ENCODE results near the gene D2HGDH. TPM values are rescaled to one million over a fixed set of nuclear protein-coding genes. Genes with fewer than 3 reads are reported as not detected.

D2HGDH gene
- total and polyA plus RNA-seq, 2 of the 13 experiments (the other 11 are each of a cell fraction or from before 2014, with no cell fraction given) = 19.2 to 20.3 TPM

GRCh38 chr2:241734467-241735208 is at the start of gene D2HGDH (continued):
- TF ChIP-seq SMARCE1 (IDR thresholded peaks at IDR 0.05; ENCODE audit: borderline replicate concordance) = no peak
- TF ChIP-seq MED13 (CRISPR knock-in tag; IDR thresholded peaks at IDR 0.05) = peak; percentile 33; the same call in 1 of the 2 replicates
- TF ChIP-seq FOXC1 (CRISPR knock-in tag; IDR thresholded peaks at IDR 0.05; ENCODE audit: borderline replicate concordance) = no peak
- peak; percentile 79; the same call in 1 of the 2 replicates for TF ChIP-seq BRD4 (CRISPR knock-in tag; IDR thresholded peaks at IDR 0.05)
- peak; percentile 83 for TF ChIP-seq MAX (IDR thresholded peaks at IDR 0.05)
- peak; percentile 83; the same call in 1 of the 2 replicates for TF ChIP-seq ISX (CRISPR knock-in tag; conservative IDR thresholded peaks at IDR 0.05)
- TF ChIP-seq NCOA5 (CRISPR knock-in tag; IDR thresholded peaks at IDR 0.05) = no peak
- no peak; the same call in 1 of the 2 replicates for TF ChIP-seq PAX8 (CRISPR knock-in tag; IDR thresholded peaks at IDR 0.05; ENCODE audit: borderline replicate concordance)
- TF ChIP-seq FOXO1 (CRISPR knock-in tag; IDR thresholded peaks at IDR 0.05) = peak; percentile 58; the same call in 1 of the 2 replicates
- TF ChIP-seq, protein P1, sequence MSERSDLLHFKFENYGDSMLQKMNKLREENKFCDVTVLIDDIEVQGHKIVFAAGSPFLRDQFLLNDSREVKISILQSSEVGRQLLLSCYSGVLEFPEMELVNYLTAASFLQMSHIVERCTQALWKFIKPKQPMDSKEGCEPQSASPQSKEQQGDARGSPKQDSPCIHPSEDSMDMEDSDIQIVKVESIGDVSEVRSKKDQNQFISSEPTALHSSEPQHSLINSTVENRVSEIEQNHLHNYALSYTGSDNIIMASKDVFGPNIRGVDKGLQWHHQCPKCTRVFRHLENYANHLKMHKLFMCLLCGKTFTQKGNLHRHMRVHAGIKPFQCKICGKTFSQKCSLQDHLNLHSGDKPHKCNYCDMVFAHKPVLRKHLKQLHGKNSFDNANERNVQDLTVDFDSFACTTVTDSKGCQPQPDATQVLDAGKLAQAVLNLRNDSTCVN (CRISPR knock-in tag; IDR thresholded peaks at IDR 0.05; ENCODE audit: borderline replicate concordance) = peak; percentile 3; the same call in 1 of the 2 replicates
- peak; percentile 52; the same call in 1 of the 2 replicates for TF ChIP-seq ZNF564 (CRISPR knock-in tag; IDR thresholded peaks at IDR 0.05)
- TF ChIP-seq, protein P2, sequence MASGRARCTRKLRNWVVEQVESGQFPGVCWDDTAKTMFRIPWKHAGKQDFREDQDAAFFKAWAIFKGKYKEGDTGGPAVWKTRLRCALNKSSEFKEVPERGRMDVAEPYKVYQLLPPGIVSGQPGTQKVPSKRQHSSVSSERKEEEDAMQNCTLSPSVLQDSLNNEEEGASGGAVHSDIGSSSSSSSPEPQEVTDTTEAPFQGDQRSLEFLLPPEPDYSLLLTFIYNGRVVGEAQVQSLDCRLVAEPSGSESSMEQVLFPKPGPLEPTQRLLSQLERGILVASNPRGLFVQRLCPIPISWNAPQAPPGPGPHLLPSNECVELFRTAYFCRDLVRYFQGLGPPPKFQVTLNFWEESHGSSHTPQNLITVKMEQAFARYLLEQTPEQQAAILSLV (CRISPR knock-in tag; IDR thresholded peaks at IDR 0.05; ENCODE audit: borderline replicate concordance) = peak; percentile 83; the same call in 1 of the 2 replicates
- TF ChIP-seq ZSCAN20 (CRISPR knock-in tag; IDR thresholded peaks at IDR 0.05; ENCODE audit: borderline replicate concordance) = peak; percentile 91; the same call in 1 of the 2 replicates
- TF ChIP-seq, protein P3, sequence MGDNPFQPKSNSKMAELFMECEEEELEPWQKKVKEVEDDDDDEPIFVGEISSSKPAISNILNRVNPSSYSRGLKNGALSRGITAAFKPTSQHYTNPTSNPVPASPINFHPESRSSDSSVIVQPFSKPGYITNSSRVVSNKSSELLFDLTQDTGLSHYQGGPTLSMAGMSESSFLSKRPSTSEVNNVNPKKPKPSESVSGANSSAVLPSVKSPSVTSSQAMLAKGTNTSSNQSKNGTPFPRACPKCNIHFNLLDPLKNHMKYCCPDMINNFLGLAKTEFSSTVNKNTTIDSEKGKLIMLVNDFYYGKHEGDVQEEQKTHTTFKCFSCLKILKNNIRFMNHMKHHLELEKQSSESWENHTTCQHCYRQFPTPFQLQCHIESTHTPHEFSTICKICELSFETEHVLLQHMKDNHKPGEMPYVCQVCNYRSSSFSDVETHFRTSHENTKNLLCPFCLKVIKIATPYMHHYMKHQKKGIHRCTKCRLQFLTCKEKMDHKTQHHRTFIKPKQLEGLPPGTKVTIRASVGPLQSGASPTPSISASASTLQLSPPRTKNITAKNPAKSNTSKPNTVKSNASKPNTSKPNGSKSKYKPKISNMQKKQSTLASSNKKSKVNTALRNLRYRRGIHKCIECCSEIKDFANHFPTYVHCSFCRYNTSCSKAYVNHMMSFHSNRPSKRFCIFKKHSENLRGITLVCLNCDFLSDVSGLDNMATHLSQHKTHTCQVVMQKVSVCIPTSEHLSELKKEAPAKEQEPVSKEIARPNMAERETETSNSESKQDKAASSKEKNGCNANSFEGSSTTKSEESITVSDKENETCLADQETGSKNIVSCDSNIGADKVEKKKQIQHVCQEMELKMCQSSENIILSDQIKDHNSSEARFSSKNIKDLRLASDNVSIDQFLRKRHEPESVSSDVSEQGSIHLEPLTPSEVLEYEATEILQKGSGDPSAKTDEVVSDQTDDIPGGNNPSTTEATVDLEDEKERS (CRISPR knock-in tag; IDR thresholded peaks at IDR 0.05) = no peak
- TF ChIP-seq FOXJ3 (CRISPR knock-in tag; IDR thresholded peaks at IDR 0.05; ENCODE audit: borderline replicate concordance) = no peak
- TF ChIP-seq, protein P4, sequence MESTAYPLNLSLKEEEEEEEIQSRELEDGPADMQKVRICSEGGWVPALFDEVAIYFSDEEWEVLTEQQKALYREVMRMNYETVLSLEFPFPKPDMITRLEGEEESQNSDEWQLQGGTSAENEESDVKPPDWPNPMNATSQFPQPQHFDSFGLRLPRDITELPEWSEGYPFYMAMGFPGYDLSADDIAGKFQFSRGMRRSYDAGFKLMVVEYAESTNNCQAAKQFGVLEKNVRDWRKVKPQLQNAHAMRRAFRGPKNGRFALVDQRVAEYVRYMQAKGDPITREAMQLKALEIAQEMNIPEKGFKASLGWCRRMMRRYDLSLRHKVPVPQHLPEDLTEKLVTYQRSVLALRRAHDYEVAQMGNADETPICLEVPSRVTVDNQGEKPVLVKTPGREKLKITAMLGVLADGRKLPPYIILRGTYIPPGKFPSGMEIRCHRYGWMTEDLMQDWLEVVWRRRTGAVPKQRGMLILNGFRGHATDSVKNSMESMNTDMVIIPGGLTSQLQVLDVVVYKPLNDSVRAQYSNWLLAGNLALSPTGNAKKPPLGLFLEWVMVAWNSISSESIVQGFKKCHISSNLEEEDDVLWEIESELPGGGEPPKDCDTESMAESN (CRISPR knock-in tag; conservative IDR thresholded peaks at IDR 0.05) = 0 out of 2 replicates have a peak, but pooled peaks have one; percentile 46
- TF ChIP-seq YEATS4 (CRISPR knock-in tag; IDR thresholded peaks at IDR 0.05; ENCODE audit: borderline replicate concordance) = peak; percentile 95
- 0 out of 3 replicates have a peak, but pooled peaks have one; percentile 33 for TF ChIP-seq MXI1 (IDR thresholded peaks at IDR 0.05; ENCODE audit: borderline replicate concordance, low read depth, low read length)
- no peak for TF ChIP-seq RBAK (CRISPR knock-in tag; IDR thresholded peaks at IDR 0.05)
- peak; percentile 93 for TF ChIP-seq RBFOX2 (IDR thresholded peaks at IDR 0.05; ENCODE audit: low read depth, low read length)
- TF ChIP-seq LBX2 (CRISPR knock-in tag; IDR thresholded peaks at IDR 0.05; ENCODE audit: borderline replicate concordance) = peak; percentile 45; the same call in 1 of the 2 replicates

Measured in HepG2 (cell line).